Esophagus muscularis mucosa (tissue), 3 donors: ENCODE measurements around the gene TM6SF1.

Experiments
- POLR2A ChIP-seq: fragments of 450-650 bp; IDR thresholded peaks from one replicate; pipeline ENCODE4 v1.6.1; 2017; ENCODE audit warnings: antibody characterized with exemption, moderate library complexity, mild to moderate bottlenecking, low read depth
- TF ChIP-seq, protein P1 (sequence below), 3 experiments: fragments of 200-600 bp in 2 of 3; fragments of 450-650 bp in 1 of 3; sonication (generic) in 2 of 3; IDR thresholded peaks; one replicate each; pipeline ENCODE4 v1.5.1; 2017 to 2019; ENCODE audit warnings: antibody characterized with exemption in 3 of 3, mild to moderate bottlenecking in 2 of 3, moderate library complexity in 1 of 3

DNA sequence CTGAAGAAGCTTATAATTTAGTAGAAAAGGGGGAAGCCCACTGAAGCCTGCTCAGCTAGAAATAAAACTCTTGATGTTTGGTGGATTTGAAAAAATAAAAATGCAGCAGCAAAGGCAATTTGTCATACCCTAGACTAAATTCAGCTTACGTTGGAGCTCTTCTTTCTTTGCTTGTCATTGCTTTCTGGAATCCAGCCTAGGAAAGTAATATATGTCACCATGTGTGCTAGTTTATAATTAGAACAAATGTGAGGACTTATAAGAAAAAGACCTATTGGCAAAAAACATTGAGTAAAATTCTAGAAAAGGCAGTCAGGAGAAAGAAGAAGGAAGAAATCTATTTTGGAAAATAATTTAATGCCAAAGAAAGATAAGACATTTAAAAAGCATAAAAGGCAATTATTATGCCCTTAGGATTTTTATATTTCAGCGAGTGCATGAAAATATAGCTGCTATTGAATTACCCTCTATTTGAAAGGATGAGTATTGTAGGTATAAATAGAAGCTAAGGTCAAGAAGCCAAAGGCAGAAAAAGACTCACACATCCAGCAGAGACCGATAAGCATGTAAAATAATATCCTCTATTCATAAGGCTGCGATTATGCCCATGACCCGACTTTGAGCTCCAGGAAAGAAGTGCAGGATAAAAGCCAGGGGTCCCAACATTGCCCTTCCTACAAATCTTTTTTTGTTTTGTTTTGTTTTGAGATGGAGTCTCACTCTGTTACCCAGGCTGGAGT is 29.8 kb upstream of the TM6SF1 start:
- TF ChIP-seq, protein P1, sequence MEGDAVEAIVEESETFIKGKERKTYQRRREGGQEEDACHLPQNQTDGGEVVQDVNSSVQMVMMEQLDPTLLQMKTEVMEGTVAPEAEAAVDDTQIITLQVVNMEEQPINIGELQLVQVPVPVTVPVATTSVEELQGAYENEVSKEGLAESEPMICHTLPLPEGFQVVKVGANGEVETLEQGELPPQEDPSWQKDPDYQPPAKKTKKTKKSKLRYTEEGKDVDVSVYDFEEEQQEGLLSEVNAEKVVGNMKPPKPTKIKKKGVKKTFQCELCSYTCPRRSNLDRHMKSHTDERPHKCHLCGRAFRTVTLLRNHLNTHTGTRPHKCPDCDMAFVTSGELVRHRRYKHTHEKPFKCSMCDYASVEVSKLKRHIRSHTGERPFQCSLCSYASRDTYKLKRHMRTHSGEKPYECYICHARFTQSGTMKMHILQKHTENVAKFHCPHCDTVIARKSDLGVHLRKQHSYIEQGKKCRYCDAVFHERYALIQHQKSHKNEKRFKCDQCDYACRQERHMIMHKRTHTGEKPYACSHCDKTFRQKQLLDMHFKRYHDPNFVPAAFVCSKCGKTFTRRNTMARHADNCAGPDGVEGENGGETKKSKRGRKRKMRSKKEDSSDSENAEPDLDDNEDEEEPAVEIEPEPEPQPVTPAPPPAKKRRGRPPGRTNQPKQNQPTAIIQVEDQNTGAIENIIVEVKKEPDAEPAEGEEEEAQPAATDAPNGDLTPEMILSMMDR (IDR thresholded peaks at IDR 0.05): no peak
- no peak for TF ChIP-seq POLR2A
